LNCAP (cell line): ENCODE measurements around the gene CNST.
A peak's percentile ranks its signal among the peaks of the same experiment; 100 is the strongest.

Experiments used
- TF ChIP-seq, protein P1 (sequence below): fragments of 450-650 bp; IDR thresholded peaks from 2 replicates; pipeline ENCODE4 v1.5.1; 2017; ENCODE audit warnings: mild to moderate bottlenecking

CNST gene

DNA sequence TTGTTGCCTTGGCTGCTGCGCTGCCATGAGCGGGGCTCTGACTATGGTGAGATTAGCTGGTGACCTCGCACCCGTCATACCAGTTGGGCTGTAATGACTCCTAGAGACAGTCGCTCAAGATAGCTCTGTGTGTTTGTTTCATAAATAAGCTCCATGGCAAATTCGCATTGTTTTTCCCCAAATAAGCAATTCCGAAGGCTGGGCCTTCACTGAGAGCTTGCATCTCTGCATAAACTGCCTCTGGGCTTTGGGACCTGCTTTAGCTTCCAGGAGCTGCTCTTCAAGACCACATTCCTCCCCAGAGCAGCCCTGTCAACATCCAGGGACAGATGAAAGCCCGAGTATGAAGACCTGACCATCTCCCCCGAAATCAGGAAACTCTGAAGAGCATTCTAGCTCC, 117.3 kb downstream of the CNST start:
- TF ChIP-seq, protein P1, sequence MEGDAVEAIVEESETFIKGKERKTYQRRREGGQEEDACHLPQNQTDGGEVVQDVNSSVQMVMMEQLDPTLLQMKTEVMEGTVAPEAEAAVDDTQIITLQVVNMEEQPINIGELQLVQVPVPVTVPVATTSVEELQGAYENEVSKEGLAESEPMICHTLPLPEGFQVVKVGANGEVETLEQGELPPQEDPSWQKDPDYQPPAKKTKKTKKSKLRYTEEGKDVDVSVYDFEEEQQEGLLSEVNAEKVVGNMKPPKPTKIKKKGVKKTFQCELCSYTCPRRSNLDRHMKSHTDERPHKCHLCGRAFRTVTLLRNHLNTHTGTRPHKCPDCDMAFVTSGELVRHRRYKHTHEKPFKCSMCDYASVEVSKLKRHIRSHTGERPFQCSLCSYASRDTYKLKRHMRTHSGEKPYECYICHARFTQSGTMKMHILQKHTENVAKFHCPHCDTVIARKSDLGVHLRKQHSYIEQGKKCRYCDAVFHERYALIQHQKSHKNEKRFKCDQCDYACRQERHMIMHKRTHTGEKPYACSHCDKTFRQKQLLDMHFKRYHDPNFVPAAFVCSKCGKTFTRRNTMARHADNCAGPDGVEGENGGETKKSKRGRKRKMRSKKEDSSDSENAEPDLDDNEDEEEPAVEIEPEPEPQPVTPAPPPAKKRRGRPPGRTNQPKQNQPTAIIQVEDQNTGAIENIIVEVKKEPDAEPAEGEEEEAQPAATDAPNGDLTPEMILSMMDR = no peak

DNA sequence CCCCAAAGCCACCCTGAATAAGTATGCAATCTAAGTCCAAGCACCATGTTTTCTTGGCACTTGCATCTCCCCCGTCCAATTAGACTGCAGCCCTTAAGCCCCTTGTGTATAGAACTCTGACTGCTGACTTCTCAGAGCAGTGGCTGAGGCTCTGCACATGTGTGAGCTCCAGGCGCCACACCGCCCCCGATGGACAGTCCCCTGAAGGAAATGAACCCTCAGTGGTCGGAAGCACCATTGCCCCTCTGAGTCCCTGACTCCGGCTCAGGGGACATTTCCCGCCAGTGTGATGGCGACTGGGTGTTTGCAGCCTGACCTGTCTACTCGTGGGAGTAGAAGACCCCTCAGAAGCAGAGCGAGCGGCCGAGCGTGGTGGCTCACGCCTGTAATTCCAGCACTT, 120.7 kb downstream of the CNST start:
- TF ChIP-seq, protein P1 = no peak

DNA sequence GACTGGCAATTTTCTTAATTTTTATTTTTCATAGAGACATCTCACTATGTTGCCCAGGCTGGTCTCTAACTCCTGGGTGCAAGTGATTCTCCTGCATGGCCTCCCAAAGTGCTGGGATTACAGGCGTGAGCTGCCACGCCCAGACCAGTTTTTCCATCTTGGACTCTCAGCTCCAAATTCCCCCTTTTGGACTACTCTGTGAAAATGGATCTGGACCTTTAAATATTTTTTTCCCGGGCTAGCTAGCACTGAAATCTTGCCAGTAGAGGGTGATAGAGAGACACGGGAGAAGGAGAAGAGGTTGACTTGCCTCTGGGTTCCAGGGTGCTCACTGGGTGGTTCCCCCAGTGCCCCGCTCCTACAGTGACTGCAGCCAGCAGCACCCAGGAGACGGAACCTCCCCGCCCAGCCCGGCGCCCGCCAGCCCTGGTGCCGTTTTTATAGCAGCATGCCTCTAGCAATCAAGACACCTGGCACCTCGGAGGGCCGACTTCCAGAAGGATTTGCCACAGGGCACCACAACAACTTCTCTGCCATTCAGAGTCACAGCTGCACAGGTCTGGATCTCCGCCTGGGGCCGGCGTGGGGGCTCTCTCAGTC, 123.3 kb downstream of the CNST start:
- TF ChIP-seq, protein P1 = peak; percentile 92

DNA sequence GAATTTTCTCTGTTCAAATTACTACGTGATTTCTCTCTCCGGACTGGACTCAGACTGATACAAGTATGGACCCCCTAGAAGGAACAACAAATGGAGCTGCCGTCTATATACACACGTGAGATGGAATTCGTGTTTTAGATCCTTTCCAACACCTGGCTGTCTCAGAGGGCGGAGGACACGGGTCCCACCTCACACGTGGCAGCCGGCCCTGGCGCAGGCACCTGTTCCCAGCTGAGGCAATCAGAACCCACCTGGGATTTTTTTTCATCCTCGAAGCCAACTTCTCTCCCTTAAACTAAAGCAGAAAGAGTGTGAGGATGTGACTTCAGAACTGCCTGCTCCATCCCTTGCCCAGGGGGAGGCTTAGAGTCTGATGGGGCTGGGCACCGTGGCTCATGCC, 123.8 kb downstream of the CNST start:
- TF ChIP-seq, protein P1 = no peak

DNA sequence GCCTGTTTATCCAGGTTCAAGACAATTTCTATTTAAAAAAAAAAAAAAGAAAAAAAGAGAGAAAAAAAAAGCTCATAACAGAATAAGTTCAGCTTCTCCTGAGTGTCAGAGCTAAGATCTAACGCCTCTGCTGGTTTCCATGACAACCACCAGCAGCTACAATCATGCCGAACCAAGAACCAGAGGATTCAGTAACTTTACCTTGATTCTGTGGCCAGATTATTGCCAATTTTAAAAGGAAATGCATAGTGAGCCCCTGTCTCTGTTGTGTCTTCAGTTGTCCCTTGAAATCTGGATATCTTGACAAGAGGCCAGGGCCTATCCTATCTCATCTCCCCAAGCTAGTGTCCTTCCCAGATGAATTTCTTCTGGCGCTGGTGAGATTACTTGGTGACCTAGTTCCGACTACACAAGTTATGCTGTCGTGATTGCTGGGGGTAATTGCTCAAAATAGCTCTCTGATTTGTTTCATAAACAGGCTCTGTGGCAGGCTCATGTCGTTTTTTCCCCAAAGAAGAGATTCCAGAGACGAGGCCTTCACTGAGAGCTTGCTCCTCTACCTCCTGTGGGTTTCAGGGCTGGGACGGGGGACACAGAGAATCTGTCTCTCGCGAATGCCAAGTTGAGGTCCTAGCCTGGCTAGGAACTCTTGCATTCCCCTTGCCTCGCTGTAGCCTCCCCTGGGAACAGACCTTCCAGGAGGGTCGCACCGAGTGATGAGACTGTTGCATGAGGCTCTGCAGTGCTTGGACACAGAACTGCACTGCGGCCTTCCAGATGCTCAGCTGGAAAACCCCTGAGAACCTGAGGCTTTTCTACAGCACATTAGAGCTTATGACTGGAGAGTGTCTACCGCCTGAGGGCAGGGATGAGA, 125.6 kb downstream of the CNST start:
- TF ChIP-seq, protein P1 = no peak

DNA sequence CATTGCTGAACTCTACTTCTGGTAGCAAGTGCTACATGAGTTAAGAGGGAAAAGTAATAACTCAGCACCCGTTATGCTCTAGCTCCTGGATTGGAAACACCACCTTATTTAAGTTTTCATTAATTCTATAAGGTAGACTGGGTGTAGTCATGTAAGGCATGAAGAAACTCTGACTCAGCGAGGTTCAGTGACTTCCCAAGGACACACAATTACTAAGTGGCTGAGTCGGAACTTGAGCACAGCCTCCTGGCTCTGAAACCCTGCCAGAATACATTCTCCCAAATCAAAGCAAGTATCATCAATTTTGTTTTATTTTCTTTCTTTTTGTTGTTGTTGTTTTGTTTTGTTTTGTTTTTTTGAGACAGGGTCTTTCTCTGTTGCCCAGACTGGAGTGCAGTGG, 128.9 kb downstream of the CNST start:
- TF ChIP-seq, protein P1 = no peak

DNA sequence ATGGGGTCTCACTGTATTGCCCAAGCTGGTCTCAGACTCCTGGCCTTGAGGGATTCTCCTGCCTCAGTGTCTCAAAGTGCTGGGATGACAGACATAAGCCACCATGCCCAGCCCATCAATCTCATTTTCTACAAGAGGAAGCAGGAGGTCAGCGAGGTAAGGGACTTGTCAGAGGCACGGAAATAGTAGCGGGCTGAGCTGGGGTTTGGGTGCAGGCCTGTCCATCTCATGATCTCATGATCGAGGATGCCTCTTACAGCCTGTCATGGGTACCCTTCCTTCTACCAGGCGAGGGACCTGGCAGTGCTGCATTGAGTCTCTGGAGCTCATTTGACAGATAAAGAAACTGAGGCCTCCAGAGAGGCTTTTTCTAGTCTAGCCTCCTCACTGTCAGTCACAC, 129.4 kb downstream of the CNST start:
- TF ChIP-seq, protein P1 = no peak
